ENCODE data around the gene RGS11.
"Not testable (repeated sequence)": the region's sequence is repeated elsewhere in the genome, so short reads cannot be mapped to it uniquely, and the experiment has no call there.

The RGS11 gene

GRCh38 chr16:280991-281659, 5.4 kb upstream of the RGS11 start:
- no peak for DNase-seq

GRCh38 chr16:280552-280951, 4.8 kb upstream of the RGS11 start, which contains the start of gene ARHGDIG:
Gene ARHGDIG, plus strand, starts transcription at chr16:280591. Its CDS starts 90 bp downstream, at chr16:280681.
- no peak for DNase-seq

- DNase-seq = no peak
Measured at GRCh38 chr16:280005-280460, 4.3 kb upstream of the RGS11 start.

GRCh38 chr16:279531-279930, 3.8 kb upstream of the RGS11 start:
- no peak for DNase-seq

- no peak for DNase-seq
Measured at GRCh38 chr16:278863-279366, 3.2 kb upstream of the RGS11 start.

GRCh38 chr16:276426-277077, 808 bp upstream of the RGS11 start:
- no peak for DNase-seq

GRCh38 chr16:275041-275641, 603 bp downstream of the RGS11 start:
- peak in 3 of 58 donors; percentile 20 to 46 (median 24) for DNase-seq

GRCh38 chr16:273547-274421, 2.0 kb downstream of the RGS11 start:
- no peak for DNase-seq

GRCh38 chr16:272633-273546, 2.9 kb downstream of the RGS11 start:
- no peak for DNase-seq

- no peak for DNase-seq
Measured at GRCh38 chr16:270381-271255, 5.1 kb downstream of the RGS11 start.

GRCh38 chr16:269061-269796, 6.5 kb downstream of the RGS11 start:
- DNase-seq = no peak

- DNase-seq = no peak
Measured at GRCh38 chr16:268141-269053, 7.3 kb downstream of the RGS11 start.

GRCh38 chr16:267562-267961, 8.2 kb downstream of the RGS11 start:
- not testable (repeated sequence) for DNase-seq

GRCh38 chr16:266258-267164, 9.2 kb downstream of the RGS11 start:
- no peak for DNase-seq

GRCh38 chr16:265711-266110, 10.0 kb downstream of the RGS11 start:
- no peak for DNase-seq

- DNase-seq = no peak
Measured at GRCh38 chr16:265002-265529, 10.7 kb downstream of the RGS11 start.
